SHP77 (cell line): ENCODE measurements around the gene GALNTL6.

ENCODE experiments used
- DNase-seq, 2 experiments: peaks; one replicate each; lab custom pipeline; 2025; lab: John Stamatoyannopoulos, UW

Gene GALNTL6

GRCh38 chr4:172986114-172986513 is 1172.9 kb downstream of the GALNTL6 start:
- no peak for DNase-seq

DNA sequence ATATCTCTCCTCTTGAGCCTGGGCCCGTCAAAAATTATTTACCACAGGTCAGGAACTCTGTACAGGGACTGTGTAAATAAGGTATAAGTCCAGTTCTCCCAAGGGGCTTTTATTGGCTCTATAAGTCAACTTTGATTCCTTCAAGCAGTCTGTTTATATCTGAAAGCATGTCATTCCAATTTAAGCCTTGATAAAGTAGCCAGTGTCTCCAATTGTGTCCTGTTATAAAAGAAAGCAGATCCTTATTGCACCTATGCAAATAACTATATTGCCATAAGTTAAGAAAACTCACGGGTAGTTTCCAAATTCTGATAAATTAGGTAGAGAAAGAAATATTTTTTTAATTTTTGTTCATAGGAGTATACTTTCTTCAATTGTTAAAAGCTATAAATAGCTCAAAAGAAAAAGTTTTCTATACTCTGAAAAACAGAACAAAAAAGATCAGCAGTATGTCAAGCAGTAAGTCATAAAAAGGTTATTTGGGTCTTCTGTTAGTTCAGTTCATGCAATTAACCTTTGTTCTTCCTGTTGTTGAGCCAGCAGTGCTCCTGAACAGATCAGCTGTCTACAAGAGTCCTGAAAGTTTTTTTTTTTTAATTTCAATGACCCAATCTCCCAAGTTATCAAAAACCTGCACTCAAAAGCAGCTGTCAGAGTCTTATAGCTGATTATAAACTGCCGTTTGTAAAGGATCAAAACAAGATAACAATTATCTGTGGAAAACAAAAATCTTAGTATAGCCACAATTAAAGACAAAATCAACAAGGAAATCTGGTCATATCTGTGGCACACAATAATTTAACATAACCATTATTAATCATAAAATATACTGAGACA is 1177.0 kb downstream of the GALNTL6 start:
- no peak for DNase-seq

DNA sequence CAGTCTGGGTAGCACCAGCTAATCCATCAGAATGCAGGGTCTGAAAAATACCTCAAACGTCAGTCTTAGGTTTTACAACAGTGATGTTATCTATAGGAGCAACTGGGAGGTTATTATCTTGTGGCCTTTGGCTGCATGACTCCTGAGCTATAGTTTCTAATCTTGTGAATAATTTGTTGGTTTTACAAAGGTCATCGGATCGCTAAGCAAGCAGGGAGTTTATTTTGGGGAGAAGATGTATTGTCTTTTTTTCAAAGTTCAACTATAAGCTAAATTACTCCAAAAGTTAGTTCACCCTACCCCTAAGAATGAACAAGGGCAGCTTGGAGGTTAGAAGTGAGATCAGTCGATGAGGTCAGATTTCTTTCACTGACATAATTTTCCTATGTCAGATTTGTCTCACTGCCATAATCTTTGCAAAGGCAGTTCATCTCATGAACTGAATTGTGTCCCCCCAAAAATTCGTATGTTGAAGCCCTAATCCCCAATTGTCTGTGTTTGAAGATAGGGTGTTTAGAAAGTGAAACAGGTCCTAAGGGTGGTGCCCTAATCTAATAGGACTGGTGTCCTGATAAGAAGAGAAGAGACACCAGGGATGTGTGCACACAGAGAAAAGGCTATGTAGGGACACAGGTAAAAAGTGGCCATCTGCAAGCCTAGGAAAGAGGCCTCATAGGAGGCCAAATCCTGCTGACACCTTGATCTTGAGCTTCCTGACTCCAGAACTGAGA is 1179.6 kb downstream of the GALNTL6 start:
- no peak for DNase-seq

DNA sequence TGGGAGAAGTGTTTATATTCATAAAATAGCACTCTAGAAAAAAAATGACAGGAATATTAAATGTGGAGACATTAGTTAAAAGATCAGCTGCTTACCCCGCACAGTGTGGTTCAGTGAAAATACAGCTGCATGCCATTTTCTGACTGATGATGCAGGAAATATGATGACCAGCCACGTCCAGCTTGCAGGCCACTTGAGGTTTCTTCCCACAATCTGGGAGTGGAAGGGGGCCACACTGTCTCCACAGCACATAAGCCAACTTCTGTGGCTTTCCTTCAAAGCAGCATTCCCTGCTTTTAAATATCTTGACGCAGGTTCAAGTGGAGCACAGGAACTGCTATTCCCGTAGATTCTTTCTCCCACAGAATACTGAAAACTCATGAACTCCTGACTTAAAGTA is 1182.0 kb downstream of the GALNTL6 start:
- no peak for DNase-seq

- DNase-seq: no peak
These were observed 1182.5 kb downstream of the GALNTL6 start for GRCh38 chr4:172995704-172996103.

GRCh38 chr4:172996571-172997216 is 1183.5 kb downstream of the GALNTL6 start:
- no peak for DNase-seq

DNA sequence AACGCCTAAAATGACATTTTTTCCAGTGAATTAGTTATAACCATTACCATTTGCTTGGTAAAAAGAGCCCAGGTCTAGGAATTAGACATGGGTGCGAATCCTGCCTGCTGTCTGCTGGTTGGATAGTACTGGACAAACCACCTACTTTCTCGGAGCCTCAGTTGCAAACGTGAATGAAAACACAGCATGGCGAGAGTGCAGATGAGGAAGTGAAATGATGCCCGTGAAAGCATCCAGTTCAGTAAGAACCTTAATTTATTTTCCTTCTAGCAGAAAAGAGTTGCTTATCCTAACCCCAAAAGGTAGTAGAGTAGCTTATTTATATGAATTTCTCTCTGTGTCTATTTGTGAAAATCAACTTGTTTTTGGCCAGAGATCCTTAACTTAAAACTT is 1184.0 kb downstream of the GALNTL6 start:
- DNase-seq: no peak

GRCh38 chr4:172997856-172998255 is 1184.7 kb downstream of the GALNTL6 start:
- DNase-seq: no peak

DNA sequence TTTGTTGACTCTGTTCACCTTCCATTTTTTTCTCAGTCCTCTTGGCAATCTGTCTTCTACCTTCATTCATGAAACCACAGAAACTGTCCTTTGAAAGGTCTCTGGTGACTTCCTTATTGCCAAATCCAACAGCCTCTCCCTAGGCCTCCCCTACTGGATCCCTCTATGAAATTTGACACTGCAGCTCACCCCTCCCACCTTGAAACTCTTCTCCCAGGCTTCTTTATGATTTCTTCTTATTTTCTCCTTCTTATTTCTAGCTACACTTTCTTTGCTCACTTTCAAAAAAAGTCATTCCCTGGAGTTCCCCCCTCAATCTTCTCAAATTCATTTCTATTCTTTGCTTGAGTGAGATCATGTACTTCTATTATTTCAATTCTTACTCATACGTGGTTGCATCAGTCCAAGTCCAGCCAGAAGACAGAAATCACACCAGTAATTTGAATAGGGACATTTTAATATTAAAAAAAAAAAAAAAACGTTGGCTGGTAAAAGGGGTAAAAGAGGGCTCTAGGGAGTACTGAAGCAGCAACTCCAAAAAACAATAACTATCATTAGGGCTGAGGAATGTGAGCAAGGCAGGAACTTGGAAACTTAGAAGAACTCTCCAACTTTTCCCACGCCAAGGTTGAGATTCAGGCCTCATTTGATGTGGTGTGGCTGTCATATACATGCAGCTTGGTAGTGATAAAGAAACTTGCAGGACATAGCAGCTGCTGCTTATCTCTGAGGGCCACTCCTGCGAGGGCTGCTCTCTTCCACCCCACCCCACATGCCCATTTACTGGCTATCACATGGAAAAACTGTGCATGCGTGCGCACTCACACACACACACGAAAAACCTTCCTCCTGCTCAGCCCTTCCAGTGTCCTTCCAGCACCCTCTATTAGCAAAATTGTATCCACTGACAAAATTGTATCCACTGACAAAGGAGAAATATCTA is 1185.6 kb downstream of the GALNTL6 start:
- no peak for DNase-seq

DNA sequence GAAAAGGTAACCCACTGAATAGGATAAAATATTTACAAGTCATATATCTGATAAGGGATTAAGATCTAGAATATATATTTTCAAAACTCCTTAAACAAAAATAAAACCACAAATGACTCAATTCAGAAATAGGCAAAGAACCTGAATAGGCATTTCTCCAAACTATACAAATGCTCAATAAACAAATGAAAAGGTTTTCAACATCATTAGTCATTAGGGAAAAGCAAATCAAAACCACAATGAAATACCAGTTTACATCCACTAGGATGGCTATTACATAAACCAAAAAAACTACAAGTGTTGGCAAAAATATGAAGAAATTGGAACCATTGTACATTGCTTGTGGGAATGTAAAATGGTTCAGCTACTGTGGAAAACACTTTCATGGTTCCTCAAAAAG is 1188.4 kb downstream of the GALNTL6 start:
- DNase-seq: no peak

- no peak for DNase-seq
These were observed 1189.8 kb downstream of the GALNTL6 start for GRCh38 chr4:173002830-173003561.

DNA sequence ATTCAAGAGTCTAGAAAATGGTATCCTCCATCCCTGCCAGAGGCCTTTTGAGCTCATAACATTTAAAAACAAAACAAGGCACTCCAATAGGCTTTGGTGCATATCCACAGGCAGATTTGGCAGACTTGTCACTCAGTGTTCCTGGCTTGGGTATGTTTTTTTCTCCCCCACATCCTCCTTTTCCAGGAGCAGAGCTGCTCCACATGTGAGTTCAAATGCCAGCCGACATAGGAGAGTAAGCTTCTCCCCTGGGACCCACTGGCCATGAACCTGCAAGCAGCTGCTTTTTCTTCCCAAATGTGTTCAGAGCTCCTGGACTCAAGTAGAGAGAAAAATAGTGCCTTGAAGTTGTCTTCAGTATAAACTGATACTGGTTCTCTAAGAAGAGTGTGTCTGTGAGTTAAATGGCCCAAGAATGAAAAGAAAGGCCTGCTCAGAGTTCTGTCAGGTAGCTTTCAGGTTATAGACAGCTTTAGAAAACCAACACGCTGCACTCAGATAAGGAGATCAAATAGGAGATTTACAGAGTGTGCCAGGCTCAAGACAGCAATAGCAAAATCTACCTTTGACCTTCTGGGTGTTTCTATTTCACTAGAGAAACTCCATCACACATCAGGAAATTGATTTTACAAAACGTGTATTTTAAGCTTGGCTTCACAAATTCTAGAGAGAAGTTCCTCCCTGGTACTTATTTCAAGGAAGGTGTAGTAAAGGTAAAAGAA is 1192.9 kb downstream of the GALNTL6 start:
- DNase-seq: no peak

GRCh38 chr4:173008436-173008835 is 1195.2 kb downstream of the GALNTL6 start:
- DNase-seq: no peak

DNA sequence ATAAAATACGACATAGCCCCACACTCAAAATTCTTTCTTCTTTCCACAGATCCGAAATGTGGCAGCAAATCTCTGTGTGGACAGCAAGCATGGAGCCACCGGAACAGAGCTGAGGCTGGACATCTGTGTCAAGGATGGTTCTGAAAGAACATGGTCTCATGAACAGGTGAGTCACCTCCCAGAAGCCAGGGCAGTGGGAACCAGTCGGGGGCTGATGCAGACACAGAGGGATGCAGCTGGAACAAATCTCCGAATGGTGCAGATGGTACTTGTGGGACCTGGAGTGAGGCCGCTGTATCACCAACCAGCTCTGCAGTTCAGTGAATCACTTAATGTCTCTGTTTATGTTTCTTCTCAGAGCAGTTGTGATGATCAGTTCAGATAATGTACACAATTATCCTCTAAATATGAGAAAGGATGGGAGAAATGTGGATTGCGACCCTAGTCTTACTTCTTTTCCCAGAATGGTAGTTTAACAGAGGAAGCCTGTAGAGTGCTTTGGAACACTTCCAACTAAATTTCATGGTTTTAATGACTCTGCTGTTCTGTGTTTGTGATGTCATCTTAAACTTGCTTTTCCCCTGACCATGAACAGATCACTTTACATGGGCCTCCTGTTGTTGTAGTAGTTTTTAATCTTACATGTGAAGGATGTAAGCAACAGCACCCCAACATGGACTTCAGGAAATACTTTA is 1196.1 kb downstream of the GALNTL6 start:
- DNase-seq: peak; percentile 20 to 61

DNA sequence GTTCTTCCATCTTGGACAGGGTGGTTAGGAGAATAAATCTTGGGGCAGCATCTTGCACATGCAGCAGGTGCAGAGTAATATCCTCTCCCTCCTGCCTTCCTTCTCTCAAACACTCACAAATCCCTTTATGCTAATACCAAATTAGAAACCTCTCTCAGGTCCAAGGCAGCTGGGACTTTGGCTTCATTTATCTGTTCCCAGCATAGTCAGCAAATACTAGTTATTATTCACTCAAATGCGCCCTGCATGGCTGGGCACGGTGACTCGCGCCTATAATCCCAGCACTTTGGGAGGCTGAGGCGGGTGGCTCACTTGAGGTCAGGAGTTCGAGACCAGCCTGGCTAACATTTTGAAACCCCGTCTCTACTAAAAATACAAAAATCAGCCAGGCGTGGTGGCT is 1199.4 kb downstream of the GALNTL6 start:
- no peak for DNase-seq

DNA sequence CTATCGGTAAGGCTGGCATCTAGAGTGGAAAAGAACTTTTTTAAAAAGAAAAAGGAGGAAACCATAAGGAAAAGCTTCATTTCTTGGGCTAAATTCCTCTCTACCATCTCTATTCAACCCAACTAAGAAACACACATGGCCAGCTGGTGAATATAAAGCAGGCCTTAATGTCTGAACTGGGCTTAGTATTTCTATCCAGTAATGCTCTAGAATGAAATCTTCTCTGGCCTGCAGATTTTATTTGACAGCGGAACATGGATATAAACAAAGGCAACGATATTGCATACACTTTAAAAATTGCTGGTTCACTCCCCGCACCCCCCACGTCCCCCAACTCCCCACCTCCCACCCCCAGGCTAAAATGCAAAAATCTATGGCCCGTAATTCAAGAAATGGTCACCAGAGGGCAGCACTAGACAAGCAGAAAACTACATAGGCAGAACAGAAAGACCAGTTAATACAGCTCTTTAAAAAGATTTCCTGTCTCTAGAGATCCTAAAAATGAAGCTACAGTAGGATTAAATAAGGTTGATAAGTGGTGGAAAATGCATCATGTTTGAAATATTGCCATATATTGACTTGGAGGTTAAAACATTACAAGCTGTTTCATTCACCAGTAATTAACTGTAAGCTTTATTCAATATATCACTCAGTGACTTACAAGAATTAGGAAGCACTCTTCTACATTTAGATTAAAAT is 1200.2 kb downstream of the GALNTL6 start:
- DNase-seq: no peak

DNA sequence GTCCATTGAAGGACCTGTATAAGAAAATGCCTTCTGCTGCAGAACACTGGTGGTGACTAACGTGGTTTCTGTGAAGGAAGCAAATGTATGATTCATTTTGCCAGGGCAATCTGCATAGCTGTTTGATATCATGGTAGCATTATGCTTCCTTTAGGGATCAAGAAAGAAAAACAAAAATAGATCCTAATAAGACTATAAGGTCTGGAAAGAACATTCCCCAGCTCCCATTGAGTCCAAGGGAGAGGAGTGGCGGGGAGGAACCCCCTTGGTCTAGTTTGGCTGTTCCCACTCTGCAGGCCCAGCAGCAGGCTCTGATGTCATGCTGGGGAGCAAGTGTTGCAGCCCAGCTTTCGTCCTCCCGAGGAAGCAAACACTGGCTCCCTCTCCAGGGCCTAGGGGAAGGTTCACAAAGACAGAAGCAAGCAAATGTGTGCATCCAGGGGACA is 1200.9 kb downstream of the GALNTL6 start:
- DNase-seq: peak; percentile 26 to 41

GRCh38 chr4:173014836-173015235 is 1201.6 kb downstream of the GALNTL6 start:
- DNase-seq: no peak

GRCh38 chr4:173017802-173018201 is 1204.6 kb downstream of the GALNTL6 start:
- no peak for DNase-seq
